HepG2 (cell line): ENCODE data around the gene CACNG7. TPM values are rescaled to one million over a fixed set of nuclear protein-coding genes. Genes with fewer than 3 reads are reported as not detected.
A peak's percentile ranks its signal among the peaks of the same experiment; 100 is the strongest.

Experiments
- ATAC-seq: fragments of 200-7000 bp; cut with Tn5 transposase; 3 replicates; pipeline ENCODE4 v1.9.1; 2020; ENCODE audit warnings: mild to moderate bottlenecking, moderate library complexity
- BruUV-seq: library from RNA; stranded (reverse); fragments of 400-500 nt; replicated peaks from 2 replicates; lab custom pipeline; 2021; lab: Mats Ljungman, UMichigan
- CTCF ChIA-PET: fragments of 300-600 bp; formaldehyde crosslinking; extraction: SDS; loops from one replicate; lab custom pipeline; 2021; ENCODE audit warnings: low total read pairs, inconsistent platforms, low intra/inter-chr PET ratio; lab: Yijun Ruan, JAX
- POLR2A ChIA-PET: fragments of 350-600 bp; sonication (Branson Sonifier 250); formaldehyde crosslinking; loops from one replicate; lab custom pipeline; 2020; ENCODE audit warnings: antibody characterized with exemption, inconsistent platforms; lab: Yijun Ruan, JAX
- DNase-seq: peaks from one replicate; pipeline ENCODE4 v3.0.0-alpha.2; 2015; ENCODE audit warnings: low spot score
- FAIRE-seq: peaks from 3 replicates; lab custom pipeline; 2011; peaks lifted over from hg19 to GRCh38; lab: Jason Lieb, UNC
- H2AFZ ChIP-seq: one replicate; pipeline ENCODE4 v1.6.1; 2011; ENCODE audit warnings: low read length, inconsistent platforms
- H3K27ac ChIP-seq: fragments of 300-600 bp; 3 replicates; pipeline ENCODE4 v1.8.0; 2011; ENCODE audit warnings: mixed run types, mild to moderate bottlenecking, mixed read lengths, low read length, inconsistent platforms; ENCODE audit not compliant: insufficient read depth; ENCODE audit errors: extremely low read length
- H3K27me3 ChIP-seq, 2 experiments: fragments of 200-600 bp in 1 of 2; 2 replicates in 1 of 2; 3 replicates in 1 of 2; pipeline versions ENCODE4 v1.6.0 to v1.8.0; 2011; ENCODE audit warnings: low read length in 2 of 2, mild to moderate bottlenecking in 2 of 2, moderate library complexity in 2 of 2, inconsistent platforms in 1 of 2; ENCODE audit not compliant: insufficient read depth in 2 of 2, control insufficient read depth in 1 of 2
- H3K36me3 ChIP-seq, 2 experiments: fragments of 200-600 bp in 1 of 2; replicated peaks in 1 of 2; 2 replicates in 1 of 2; 3 replicates in 1 of 2; pipeline versions ENCODE4 v1.5.1 to v1.8.0; 2011; ENCODE audit warnings: low read length in 2 of 2, inconsistent platforms in 1 of 2; ENCODE audit not compliant: insufficient read depth in 2 of 2, control insufficient read depth in 1 of 2
- H3K4me1 ChIP-seq: 2 replicates; pipeline ENCODE4 v1.5.1; 2012; ENCODE audit warnings: low read length, inconsistent platforms; ENCODE audit not compliant: insufficient read depth
- H3K4me2 ChIP-seq: 2 replicates; pipeline ENCODE4 v1.6.0; 2011; ENCODE audit warnings: low read depth, low read length, inconsistent platforms
- H3K4me3 ChIP-seq, 3 experiments: fragments of 200-600 bp in 1 of 3; sonication (generic), shearing (Covaris generic) in 1 of 3; replicated peaks in 1 of 3; 2 replicates each; pipeline ENCODE4 v1.5.1; 2011 to 2016; ENCODE audit warnings: low read length in 3 of 3, inconsistent platforms in 2 of 3, low read depth in 2 of 3, mild to moderate bottlenecking in 2 of 3, control low read depth in 1 of 3, mixed read lengths in 1 of 3; ENCODE audit not compliant: insufficient read depth in 1 of 3
- H3K79me2 ChIP-seq: one replicate; pipeline ENCODE4 v1.6.1; 2011; ENCODE audit warnings: low read length, inconsistent platforms; ENCODE audit not compliant: insufficient read depth
- H3K9ac ChIP-seq: 2 replicates; pipeline ENCODE4 v1.6.0; 2011; ENCODE audit warnings: mild to moderate bottlenecking, low read depth, low read length, inconsistent platforms; ENCODE audit not compliant: insufficient read depth
- H3K9me3 ChIP-seq: 2 replicates; pipeline ENCODE4 v1.5.1; 2012; ENCODE audit warnings: mild to moderate bottlenecking, low read length
- H4K20me1 ChIP-seq: 2 replicates; pipeline ENCODE4 v1.6.0; 2011; ENCODE audit warnings: inconsistent platforms, mild to moderate bottlenecking, low read length, moderate library complexity; ENCODE audit not compliant: insufficient read depth
- ARID5B ChIP-seq: IDR thresholded peaks from 2 replicates; pipeline ENCODE4 v1.4.0; 2020; ENCODE audit warnings: mild to moderate bottlenecking, missing genetic modification reagents
- KLF16 ChIP-seq, 2 experiments: sonication (generic) in 1 of 2; formaldehyde crosslinking in 1 of 2; IDR thresholded peaks; 2 replicates each; pipeline versions ENCODE4 v1.6.1 to v1.8.0; 2016 to 2023; ENCODE audit warnings: missing genetic modification reagents in 2 of 2, missing compliant biosample characterization in 1 of 2
- ONECUT2 ChIP-seq: sonication (generic); formaldehyde crosslinking; IDR thresholded peaks from 2 replicates; pipeline ENCODE4 v1.4.0; 2020; ENCODE audit warnings: missing genetic modification reagents
- TEF ChIP-seq: sonication (generic); formaldehyde crosslinking; IDR thresholded peaks from 2 replicates; pipeline ENCODE4 v1.5.0; 2020; ENCODE audit warnings: missing genetic modification reagents
- THAP11 ChIP-seq: IDR thresholded peaks from 2 replicates; pipeline ENCODE4 v1.6.1; 2016; ENCODE audit warnings: missing biosample characterization, missing genetic modification reagents
- THRA ChIP-seq: sonication (generic); formaldehyde crosslinking; IDR thresholded peaks from 2 replicates; pipeline ENCODE4 v1.4.0; 2020; ENCODE audit warnings: missing genetic modification reagents, borderline replicate concordance
- ZBTB25 ChIP-seq: IDR thresholded peaks from 2 replicates; pipeline ENCODE4 v1.6.1; 2018; ENCODE audit warnings: missing genetic modification reagents
- ZFP37 ChIP-seq: sonication (generic); formaldehyde crosslinking; IDR thresholded peaks from 2 replicates; pipeline ENCODE4 v1.4.0; 2020; ENCODE audit warnings: missing genetic modification reagents, borderline replicate concordance
- ZNF331 ChIP-seq: sonication (generic); formaldehyde crosslinking; IDR thresholded peaks from 2 replicates; pipeline ENCODE4 v1.4.0; 2020; ENCODE audit warnings: missing genetic modification reagents
- ZNF839 ChIP-seq: sonication (generic); formaldehyde crosslinking; IDR thresholded peaks from 2 replicates; pipeline ENCODE4 v1.4.0; 2020; ENCODE audit warnings: missing genetic modification reagents, mild to moderate bottlenecking, borderline replicate concordance
- WGBS: methylation state at CpG from one replicate; pipeline ENCODE4 v1.1.6; 2017; ENCODE audit warnings: low lambda C conversion rate; 5-methylcytosine and 5-hydroxymethylcytosine counted together
- in situ Hi-C: cut with HindIII; loops from 2 replicates; pipeline ENCODE4 v1.10.0; 2017; ENCODE audit warnings: low pct_unique_long_range_greater_than_20kb; ENCODE audit not compliant: extremely low pct_ligation_motif_present
- intact Hi-C: fragments of 100-400 bp; cut with micrococcal nuclease; formaldehyde crosslinking; loops from one replicate; pipeline ENCODE4 v1.10.0; 2022; ENCODE audit not compliant: unreplicated experiment
- polyA plus RNA-seq, 8 experiments: library from polyadenylated mRNA; depleted of rRNA in 3 of 8; stranded (reverse) in 7 of 8; unstranded in 1 of 8; fragments of >200 nt; fragmentation: Illumina TruSeq in 4 of 8; extraction: Trizol in 4 of 8; gene quantifications; 2 replicates each; pipeline versions ENCODE4 v1.2.1 to v1.2.3, GENCODE V29; 2011 to 2016; ENCODE audit warnings: low read depth in 4 of 8, missing spikeins in 1 of 8, mixed read lengths in 1 of 8; ENCODE audit not compliant: insufficient read depth in 1 of 8
- total RNA-seq, 5 experiments: library from RNA; depleted of rRNA; stranded (reverse); fragments of >200 nt; fragmentation: Illumina TruSeq; extraction: Trizol; gene quantifications; 2 replicates each; pipeline ENCODE4 v1.2.3, GENCODE V29; 2016; ENCODE audit warnings: low read depth in 1 of 5
- TF ChIP-seq, protein P1 (sequence below): sonication (generic); formaldehyde crosslinking; IDR thresholded peaks from 2 replicates; pipeline ENCODE4 v1.4.0; 2020; ENCODE audit warnings: missing genetic modification reagents
- TF ChIP-seq, protein P2 (sequence below): fragments of 450-650 bp; IDR thresholded peaks from 2 replicates; pipeline ENCODE4 v1.6.1; 2016

Gene CACNG7
- total and polyA plus RNA-seq, 2 of the 13 experiments (the other 11 are each of a cell fraction or from before 2014, with no cell fraction given): not detected

DNA sequence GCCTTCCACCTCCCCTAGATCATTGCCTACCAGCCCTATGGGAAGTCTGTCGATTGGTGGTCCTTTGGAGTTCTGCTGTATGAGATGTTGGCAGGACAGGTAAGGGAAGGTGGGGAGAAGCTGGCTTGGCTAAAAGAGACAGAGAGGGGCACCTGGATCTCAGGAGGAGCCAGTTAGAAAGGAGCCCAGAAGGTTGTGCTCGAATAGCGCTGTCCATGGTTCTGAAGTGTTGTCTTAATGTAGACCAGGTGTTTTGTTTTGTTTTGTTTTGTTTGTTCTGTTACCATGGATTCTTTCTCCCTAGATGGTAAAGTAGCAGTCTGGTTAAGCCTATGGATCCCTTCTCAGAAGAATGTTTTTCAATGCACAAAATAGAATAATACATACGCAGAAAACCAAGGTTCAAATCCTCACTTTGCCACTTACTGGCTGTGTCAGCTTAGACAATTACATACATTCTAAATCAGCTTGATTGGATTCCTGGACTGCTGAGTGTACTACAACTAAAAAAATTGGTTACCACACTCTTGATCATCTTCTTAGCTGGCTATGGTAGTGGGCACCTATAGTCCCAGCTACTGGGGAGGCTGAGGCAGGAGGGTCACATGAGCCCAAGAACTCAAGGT is 5.9 kb upstream of the CACNG7 start:
- Histone ChIP-seq H3K4me1 (no peaks in the 10 kb centered on the region), H3K9ac (no peak overlapping the region), H3K4me2 (no peak overlapping the region), H3K36me3 (no peaks in the 10 kb centered on the region), H3K9me3 (no peaks in the 10 kb centered on the region), H3K27me3 (peaks cover 5 to 14% of the 10 kb centered on the region in 2 experiments; a peak in 4 of 5 replicates), H3K27ac (no peak overlapping the region), H4K20me1 (peaks cover 7% of the 10 kb centered on the region; the same call in 1 of the 2 replicates), H3K4me3 (no peak overlapping the region), H2AFZ (no peak overlapping the region), H3K79me2 (no peaks in the 10 kb centered on the region)
- intact Hi-C loops (no loop called here), in situ Hi-C loops (loop anchor here (10.0 kb wide), 1 partner anchor 122 kb away; no protein-coding TSS in a partner anchor)
- POLR2A ChIA-PET: no interaction called here
- 38% methylated on average over 4 of the region's 4 CpGs for WGBS
- no TSS peak for BruUV-seq
- CTCF ChIA-PET: no interaction called here
- DNase-seq: peak; percentile 52
- peak; percentile 55 for FAIRE-seq
- no peak for ATAC-seq
- TF ChIP-seq ZFP37 (CRISPR knock-in tag): 0 out of 2 replicates have a peak, but pooled peaks have one; percentile 72
- TF ChIP-seq TEF (CRISPR knock-in tag): peak; percentile 58; the same call in 1 of the 2 replicates
- TF ChIP-seq ZNF331 (CRISPR knock-in tag): peak; percentile 65
- TF ChIP-seq ARID5B (CRISPR knock-in tag): peak; percentile 28; the same call in 1 of the 2 replicates
- TF ChIP-seq, protein P1, sequence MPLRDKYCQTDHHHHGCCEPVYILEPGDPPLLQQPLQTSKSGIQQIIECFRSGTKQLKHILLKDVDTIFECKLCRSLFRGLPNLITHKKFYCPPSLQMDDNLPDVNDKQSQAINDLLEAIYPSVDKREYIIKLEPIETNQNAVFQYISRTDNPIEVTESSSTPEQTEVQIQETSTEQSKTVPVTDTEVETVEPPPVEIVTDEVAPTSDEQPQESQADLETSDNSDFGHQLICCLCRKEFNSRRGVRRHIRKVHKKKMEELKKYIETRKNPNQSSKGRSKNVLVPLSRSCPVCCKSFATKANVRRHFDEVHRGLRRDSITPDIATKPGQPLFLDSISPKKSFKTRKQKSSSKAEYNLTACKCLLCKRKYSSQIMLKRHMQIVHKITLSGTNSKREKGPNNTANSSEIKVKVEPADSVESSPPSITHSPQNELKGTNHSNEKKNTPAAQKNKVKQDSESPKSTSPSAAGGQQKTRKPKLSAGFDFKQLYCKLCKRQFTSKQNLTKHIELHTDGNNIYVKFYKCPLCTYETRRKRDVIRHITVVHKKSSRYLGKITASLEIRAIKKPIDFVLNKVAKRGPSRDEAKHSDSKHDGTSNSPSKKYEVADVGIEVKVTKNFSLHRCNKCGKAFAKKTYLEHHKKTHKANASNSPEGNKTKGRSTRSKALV: no peak
- peak in 1 of 2 experiments; percentile 74; a peak in 2 of 4 replicates for TF ChIP-seq KLF16 (CRISPR knock-in tag; IDR thresholded peaks at IDR 0.05)
- peak; percentile 21; the same call in 1 of the 2 replicates for TF ChIP-seq THRA (CRISPR knock-in tag)
- TF ChIP-seq ZNF839 (CRISPR knock-in tag): no peak
- 0 out of 2 replicates have a peak, but pooled peaks have one; percentile 17 for TF ChIP-seq ONECUT2 (CRISPR knock-in tag)
- TF ChIP-seq ZBTB25 (CRISPR knock-in tag): peak; percentile 68; the same call in 1 of the 2 replicates
- TF ChIP-seq, protein P2, sequence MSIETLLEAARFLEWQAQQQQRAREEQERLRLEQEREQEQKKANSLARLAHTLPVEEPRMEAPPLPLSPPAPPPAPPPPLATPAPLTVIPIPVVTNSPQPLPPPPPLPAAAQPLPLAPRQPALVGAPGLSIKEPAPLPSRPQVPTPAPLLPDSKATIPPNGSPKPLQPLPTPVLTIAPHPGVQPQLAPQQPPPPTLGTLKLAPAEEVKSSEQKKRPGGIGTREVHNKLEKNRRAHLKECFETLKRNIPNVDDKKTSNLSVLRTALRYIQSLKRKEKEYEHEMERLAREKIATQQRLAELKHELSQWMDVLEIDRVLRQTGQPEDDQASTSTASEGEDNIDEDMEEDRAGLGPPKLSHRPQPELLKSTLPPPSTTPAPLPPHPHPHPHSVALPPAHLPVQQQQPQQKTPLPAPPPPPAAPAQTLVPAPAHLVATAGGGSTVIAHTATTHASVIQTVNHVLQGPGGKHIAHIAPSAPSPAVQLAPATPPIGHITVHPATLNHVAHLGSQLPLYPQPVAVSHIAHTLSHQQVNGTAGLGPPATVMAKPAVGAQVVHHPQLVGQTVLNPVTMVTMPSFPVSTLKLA: no peak
- TF ChIP-seq THAP11 (CRISPR knock-in tag): 0 out of 2 replicates have a peak, but pooled peaks have one; percentile 25
